Activated effector memory CD4-positive, alpha-beta T cell treated with Interleukin-2 at 50 U/mL for 16 hours (primary cell): ENCODE results near the gene DLGAP1.

Experiments
- DNase-seq: peaks from one replicate; pipeline ENCODE4 v3.0.0-alpha.2; 2020

Gene DLGAP1

DNA sequence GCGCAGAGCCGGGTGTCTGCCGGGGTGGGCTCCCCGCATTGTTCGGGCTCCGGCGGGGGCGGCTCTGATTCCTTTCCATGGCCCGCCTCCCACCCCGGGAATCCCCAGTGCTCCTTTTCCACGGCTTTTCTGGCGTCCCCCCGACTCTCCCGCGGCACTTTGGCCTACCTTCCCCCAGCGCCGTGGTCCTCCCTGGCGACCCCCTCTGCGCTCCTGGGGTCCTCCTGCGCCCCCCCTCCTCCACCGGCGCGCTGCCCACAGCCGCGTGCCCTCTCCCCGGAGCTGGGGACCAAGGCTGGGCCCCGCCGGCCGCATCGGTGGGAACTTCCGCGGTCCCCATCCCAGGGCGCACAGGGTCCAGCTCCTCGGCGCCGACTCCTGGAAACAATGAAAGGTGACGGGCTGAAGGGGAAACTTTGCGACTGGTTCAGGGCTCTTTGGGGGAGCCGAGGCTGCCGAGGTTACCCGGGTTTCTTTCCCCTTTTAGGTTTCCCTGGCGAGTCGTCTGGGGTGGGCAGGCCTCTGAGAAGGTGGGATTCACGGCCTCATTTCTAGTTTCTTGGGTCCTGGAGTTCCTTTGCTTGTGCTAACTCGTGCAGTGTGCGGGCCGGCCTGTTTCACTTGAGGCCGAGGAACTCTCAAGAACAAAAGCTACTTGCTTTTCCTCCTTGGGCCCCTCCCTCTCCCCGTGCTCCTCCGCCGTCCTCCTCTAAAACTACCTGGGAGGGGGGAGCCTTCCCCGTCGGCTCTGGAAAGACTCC, 1002.9 kb downstream of the DLGAP1 start:
- DNase-seq: peak; percentile 23

DNA sequence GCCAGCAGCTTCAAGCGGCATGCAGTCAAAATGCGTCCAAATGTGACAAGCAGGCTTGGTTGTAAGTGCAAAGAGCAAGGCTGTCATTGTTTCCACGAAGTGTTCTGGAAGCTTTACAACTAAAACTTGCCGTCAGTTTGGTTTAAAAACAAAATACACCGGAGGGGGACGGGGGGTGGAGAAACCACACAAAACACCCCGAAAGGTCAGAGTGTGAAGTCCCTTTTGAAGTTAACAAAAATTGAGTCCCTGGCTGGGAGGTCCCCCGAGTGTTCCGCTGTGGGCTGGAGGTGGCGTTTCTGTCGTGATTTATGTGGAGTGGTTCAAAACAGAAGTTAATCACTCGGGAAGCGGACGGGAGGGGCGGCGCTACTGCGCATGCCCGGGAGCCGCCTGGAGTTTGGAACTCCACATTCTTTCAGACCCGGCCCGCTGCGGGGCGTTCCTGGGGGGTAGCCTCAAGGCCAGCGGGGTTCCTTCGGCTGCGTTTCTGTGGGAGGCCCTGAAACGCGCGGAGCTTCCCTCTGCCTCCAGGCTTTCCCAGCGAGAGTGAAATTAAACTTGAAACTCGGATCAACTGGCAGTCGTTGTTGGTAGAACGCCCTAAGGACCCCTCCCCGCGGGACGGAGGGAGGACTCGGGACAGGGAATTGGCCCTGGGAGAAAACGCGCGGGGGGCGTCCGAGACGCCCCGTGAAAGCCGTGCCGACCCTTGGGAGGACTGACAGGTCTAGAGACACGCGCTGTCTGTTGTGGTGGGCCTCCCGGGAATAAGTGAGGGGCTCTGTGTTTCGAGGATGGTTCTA, 1003.7 kb downstream of the DLGAP1 start:
- peak; percentile 73 for DNase-seq

DNA sequence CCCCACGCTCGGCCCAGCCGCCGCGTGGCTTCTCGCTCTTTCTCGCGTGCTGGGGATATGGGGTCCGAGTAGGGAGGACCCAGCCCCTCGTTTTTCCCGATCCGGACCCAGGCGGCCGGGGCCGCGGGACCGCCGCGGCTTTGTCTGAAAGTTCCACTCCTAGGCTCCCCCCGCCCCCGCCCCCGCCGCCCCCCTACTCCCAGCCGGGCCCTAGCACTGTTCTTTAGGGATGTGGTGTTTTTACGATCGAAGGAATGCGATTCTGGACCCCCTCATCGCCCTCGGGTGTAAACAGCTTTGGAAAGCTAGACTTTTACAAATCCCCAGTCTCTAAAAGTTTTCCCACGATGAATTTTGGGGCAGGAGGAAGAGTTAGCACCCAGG, 1004.3 kb downstream of the DLGAP1 start:
- no peak for DNase-seq

DNA sequence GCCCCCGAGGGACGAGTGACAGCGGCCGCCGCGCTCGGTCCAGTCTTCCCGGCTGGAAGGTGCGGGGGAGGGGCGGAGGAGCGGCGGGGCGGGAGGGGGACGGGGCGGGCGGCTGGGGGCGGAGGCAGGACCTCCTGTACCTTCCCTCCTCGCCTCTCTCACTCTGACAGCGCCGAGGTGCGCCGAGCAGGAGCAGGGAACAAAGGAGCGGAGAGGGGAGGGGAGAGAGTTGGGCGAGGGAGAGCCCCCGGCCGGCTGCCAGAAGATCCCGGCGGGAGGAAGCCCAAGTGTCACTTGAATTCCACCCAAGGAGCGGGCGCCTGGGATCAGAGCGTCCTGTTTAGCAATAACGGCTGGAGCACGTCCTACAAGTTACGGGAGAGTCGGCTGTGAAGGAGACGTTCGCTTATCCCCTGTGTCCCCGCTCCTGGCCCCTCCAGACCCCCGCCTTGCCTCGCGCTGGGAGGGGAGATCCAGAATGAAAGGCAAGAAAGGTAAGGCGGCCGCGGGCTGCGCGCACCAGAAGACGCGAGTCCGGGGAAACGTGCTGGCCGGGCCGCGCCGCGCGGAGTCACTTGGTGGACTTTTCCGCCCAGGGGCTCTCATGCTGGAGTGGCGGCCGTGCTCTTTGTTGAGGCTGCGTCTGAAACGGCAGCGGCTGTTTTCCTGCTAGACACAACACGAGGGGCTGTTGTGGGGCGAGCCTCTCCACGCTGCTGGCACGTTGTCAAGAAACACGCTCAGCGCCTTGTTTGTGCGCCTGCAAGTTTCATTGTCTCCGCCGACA, 1004.9 kb downstream of the DLGAP1 start, which contains the start of gene TGIF1:
TSS of gene TGIF1 (plus strand) at position 161 of the 787 bp plus-strand sequence. CDS start at position 479, 318 bp downstream.
- peak; percentile 71 for DNase-seq

DNA sequence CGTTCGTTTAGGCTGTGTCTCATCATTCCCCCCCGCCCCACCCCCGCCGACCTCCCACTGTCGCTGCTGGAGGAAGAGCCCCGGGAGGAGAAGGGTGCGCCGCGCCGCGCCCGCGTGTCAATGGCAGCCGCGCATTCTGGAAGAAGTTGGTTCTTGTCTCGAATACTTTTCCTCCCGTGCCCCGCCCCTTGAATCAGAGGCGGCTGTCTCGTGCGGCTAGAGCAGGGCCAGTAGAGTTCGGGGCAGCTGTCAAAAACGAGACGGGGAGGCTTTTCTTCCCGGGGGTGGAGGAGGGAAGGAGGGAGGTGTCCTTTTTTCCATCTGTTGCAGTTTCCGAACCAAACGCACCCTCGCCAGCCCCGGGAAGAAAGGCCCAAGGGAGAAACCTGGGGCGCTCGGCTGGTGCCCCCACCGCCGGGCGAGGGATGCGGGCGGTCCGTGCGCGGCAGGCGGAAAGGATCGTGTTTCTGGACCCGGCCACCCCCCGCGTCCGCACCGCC, 1005.5 kb downstream of the DLGAP1 start:
- DNase-seq: no peak

DNA sequence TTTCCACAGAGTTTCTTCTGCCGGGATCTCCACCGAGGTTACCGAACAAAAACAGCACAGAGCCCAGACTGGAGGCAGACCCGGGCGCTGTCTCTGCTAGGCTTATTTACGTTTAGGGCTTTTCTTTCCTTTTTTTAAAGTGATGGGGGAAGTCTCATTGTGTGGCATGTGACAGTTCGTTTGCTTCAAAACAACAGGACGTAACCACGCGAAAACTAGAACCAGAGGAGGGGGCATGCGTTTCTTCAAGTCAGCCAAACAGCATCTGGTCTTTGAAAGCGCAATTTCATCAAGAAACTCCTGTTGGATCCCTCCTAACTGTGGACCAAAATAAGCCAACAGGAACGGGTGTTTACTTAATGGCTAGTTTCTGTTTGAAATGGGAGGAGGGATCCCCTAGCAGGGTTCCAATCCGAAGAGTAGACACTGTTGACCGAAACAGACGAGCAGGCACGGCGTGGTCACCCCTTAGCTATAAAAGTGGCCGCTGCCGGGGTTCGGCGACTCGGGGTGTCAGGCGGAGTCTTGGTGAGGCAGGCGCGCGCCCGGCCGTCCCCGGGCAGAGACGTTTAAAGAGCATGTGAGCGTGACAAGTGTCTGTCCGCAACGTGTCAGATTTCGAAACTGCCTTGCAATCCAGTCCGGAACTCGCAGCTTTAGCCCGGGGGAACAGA, 1006.1 kb downstream of the DLGAP1 start:
- peak; percentile 70 for DNase-seq

DNA sequence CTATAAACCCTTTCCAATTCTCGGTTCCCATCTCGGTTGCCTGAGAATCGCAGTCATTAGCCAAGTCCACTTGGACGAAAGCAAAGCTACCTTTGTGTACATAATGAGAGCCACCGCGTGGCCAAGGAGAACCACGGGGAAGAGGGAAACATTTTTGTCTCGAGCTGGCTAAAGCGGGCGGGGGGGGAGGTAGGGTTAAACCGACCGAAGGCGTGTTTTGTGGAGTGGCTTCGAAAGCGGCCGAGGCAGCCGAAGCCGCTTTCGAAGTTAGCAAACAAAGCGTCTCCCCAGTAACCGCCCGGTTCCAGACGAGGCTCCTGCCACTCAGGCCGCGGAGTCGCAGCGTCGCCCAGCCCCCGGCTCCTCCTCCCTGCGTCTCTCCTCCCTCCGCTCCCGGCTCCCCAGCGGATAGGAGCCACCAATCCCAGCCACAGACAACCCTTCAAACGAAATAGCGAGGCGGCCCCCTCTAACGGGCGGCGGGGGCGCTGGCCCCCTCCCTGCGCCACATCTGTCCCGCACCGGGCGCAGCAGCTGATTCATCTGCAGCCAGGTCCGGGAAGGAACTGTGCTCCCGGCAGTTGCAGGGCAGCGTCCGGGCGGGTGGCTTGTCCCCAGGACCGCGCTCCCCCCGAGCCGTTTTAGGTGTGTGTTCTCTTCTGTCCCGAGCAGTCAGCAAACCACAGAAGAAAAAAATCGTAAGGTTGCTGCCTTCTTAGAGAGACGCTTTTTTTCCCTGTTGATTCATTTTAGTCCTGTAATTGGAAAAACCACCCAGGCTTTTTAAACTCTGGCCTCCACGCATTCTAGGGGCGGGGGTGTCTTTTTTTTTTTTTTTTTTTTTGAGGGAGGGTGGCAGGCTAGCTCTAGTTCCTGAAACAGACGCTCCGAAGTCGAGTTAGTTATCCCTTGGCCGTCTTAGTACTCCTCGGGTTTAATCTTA, 1006.9 kb downstream of the DLGAP1 start:
- peak; percentile 73 for DNase-seq

DNA sequence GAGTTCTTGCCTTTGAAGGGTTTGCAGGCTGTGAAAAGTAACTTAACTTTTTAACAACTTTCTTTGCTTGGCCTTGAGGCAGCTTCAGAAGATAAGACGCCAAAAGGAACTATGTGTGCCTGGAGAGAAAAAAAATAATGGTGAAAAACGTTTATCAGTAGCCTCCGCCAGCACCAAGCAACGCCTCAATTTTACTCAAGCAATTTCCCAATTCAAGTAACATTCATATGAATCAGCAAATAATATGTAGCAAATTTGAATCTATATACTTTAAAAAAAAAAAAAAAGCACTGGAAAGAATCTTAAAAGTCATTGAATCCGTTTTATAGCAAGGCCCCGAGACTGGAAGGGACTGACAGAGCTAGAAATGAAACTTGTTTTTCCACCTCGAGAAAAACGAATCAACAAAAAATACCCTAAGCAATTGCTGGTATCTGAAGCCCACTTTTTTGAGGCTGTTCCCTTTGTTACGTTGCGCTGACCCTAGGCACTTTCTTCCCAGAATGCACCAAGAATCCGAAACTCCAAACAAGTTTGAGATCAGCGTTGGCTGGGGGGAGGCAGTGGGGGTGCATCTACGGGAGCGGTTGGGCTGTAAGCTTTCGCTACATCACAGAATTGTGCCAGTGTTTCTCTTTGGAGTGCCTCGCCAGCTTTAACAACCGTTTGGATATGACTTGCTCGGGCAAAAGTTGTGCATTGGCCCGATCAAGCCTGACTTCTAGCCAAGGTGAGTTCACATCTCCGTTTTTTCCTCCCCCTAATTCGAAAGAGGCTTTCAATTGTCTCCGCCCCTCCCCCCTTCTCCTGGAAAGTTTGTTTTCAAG, 1007.8 kb downstream of the DLGAP1 start:
- DNase-seq: no peak
